PC-3 (cell line): ENCODE data around the gene KCNQ1. TPM values are rescaled to one million over a fixed set of nuclear protein-coding genes. Genes with fewer than 3 reads are reported as not detected.

ENCODE experiments used
- ATAC-seq: fragments of 200-7000 bp; cut with Tn5 transposase; 2 replicates; pipeline ENCODE4 v1.9.1; 2020; ENCODE audit warnings: mild to moderate bottlenecking, moderate library complexity
- BruUV-seq: library from RNA; stranded (reverse); fragments of 400-500 nt; replicated peaks from 2 replicates; lab custom pipeline; 2021; lab: Mats Ljungman, UMichigan
- CTCF ChIA-PET: fragments of 300-600 bp; sonication (Branson Sonifier 250); formaldehyde crosslinking; loops from one replicate; lab custom pipeline; 2022; ENCODE audit warnings: antibody characterized with exemption; lab: Charles Lee
- POLR2A ChIA-PET: fragments of 300-600 bp; sonication (Branson Sonifier 250); formaldehyde crosslinking; loops from one replicate; lab custom pipeline; 2022; ENCODE audit warnings: antibody characterized with exemption; ENCODE audit not compliant: unreplicated experiment; lab: Charles Lee
- DNase-seq: peaks from one replicate; pipeline ENCODE4 v3.0.0-alpha.2; 2015
- H2AFZ ChIP-seq: fragments of 300-600 bp; sonication (generic); 2 replicates; pipeline ENCODE4 v1.6.0; 2016; ENCODE audit warnings: antibody characterized with exemption, low read length
- H3F3A ChIP-seq: fragments of 300-600 bp; sonication (generic); one replicate; pipeline ENCODE4 v1.6.0; 2017; ENCODE audit warnings: antibody characterized with exemption, low read length, control low read depth, mild to moderate bottlenecking; ENCODE audit not compliant: unreplicated experiment
- H3K27ac ChIP-seq: fragments of 300-600 bp; sonication (generic); 2 replicates; pipeline ENCODE4 v1.5.1; 2016; ENCODE audit warnings: mild to moderate bottlenecking, low read length
- H3K27me3 ChIP-seq: fragments of 300-600 bp; sonication (generic); 2 replicates; pipeline ENCODE4 v1.6.1; 2016; ENCODE audit warnings: low read length, mixed read lengths
- H3K36me3 ChIP-seq: fragments of 300-600 bp; sonication (generic); 2 replicates; pipeline ENCODE4 v1.6.1; 2016; ENCODE audit warnings: low read depth, mixed run types, low read length, mixed read lengths
- H3K4me1 ChIP-seq: fragments of 300-600 bp; sonication (generic); 2 replicates; pipeline ENCODE4 v1.5.1; 2016; ENCODE audit warnings: low read length; ENCODE audit not compliant: insufficient read depth
- H3K4me2 ChIP-seq: fragments of 300-600 bp; sonication (generic); 2 replicates; pipeline ENCODE4 v1.6.0; 2016; ENCODE audit warnings: low read length
- H3K4me3 ChIP-seq: fragments of 300-600 bp; sonication (generic); 2 replicates; pipeline ENCODE4 v1.5.1; 2016; ENCODE audit warnings: mild to moderate bottlenecking, low read length, mixed read lengths
- H3K79me2 ChIP-seq: fragments of 300-600 bp; sonication (generic); 2 replicates; pipeline ENCODE4 v1.6.1; 2017; ENCODE audit warnings: low read length, mixed read lengths
- H3K9ac ChIP-seq: fragments of 300-600 bp; sonication (generic); 2 replicates; pipeline ENCODE4 v1.6.0; 2016; ENCODE audit warnings: mild to moderate bottlenecking, low read length
- H3K9me2 ChIP-seq: fragments of 300-600 bp; sonication (generic); replicated peaks from 2 replicates; pipeline ENCODE4 v1.6.1; 2016; ENCODE audit warnings: mixed run types, low read length, mixed read lengths
- H3K9me3 ChIP-seq: fragments of 300-600 bp; sonication (generic); 2 replicates; pipeline ENCODE4 v1.6.1; 2016; ENCODE audit warnings: low read length, mixed read lengths
- H4K20me1 ChIP-seq: fragments of 300-600 bp; sonication (generic); 2 replicates; pipeline ENCODE4 v1.6.1; 2016; ENCODE audit warnings: low read length, mixed read lengths
- EZH2 ChIP-seq: fragments of 300-600 bp; sonication (generic); IDR thresholded peaks from one replicate; pipeline ENCODE4 v1.6.1; 2017; ENCODE audit warnings: antibody characterized with exemption, mild to moderate bottlenecking, low read length; ENCODE audit not compliant: unreplicated experiment
- EZH2phosphoT487 ChIP-seq: fragments of 300-600 bp; sonication (generic); IDR thresholded peaks from 2 replicates; pipeline ENCODE4 v1.6.1; 2018; ENCODE audit warnings: mild to moderate bottlenecking, antibody characterized with exemption, low read length, borderline replicate concordance
- intact Hi-C: fragments of 100-400 bp; cut with micrococcal nuclease; formaldehyde crosslinking; loops from 2 replicates; pipeline ENCODE4 v1.9.0; 2023
- total RNA-seq: library from RNA; depleted of rRNA; stranded (reverse); fragments of >200 nt; gene quantifications from 2 replicates; pipeline ENCODE4 v1.2.3, GENCODE V29; 2014
- TF ChIP-seq, protein P1 (sequence below): fragments of 300-600 bp; sonication (generic); conservative IDR thresholded peaks from 2 replicates; pipeline ENCODE4 v1.5.1; 2017; ENCODE audit warnings: antibody characterized with exemption, low read depth, mild to moderate bottlenecking, low read length

Gene KCNQ1
- total RNA-seq, 1 experiment from 2014 or later, result 0.40 TPM

DNA sequence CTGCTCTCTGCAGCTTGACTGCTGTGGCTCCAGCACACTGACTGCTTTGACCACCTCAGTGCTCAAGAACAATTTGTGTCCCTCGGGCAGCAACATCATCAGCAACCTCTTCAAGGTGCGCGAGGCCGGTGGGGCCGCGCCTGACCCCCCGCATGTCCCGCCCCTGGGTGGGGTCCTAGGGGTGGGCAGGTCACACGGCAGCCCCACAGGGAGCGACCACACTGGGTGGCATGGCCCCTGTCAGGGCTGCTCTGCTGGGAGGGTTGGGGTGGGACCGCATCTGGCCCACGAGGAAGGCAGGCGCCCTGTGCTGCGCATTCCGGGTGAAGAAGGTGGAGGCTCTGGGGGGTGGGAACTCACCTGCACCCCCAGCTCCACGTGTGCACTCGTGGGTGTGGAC, 49.0 kb upstream of the KCNQ1 start:
- no peak overlapping the region for H3K4me3 ChIP-seq
- H3K4me1 ChIP-seq, result peaks cover 11% of the 10 kb centered on the region
- no peaks in the 10 kb centered on the region for H3F3A ChIP-seq
- no peaks in the 10 kb centered on the region for H3K9me3 ChIP-seq
- no peak overlapping the region for H3K27ac ChIP-seq
- no TSS peak for BruUV-seq
- no peaks in the 10 kb centered on the region for H3K9me2 ChIP-seq
- ChIA-PET CTCF (no interaction called here), POLR2A (no interaction called here)
- no peaks in the 10 kb centered on the region for H4K20me1 ChIP-seq
- no peak for ATAC-seq
- H3K79me2 ChIP-seq, result peaks cover 14% of the 10 kb centered on the region
- no peak overlapping the region for H3K4me2 ChIP-seq
- H3K27me3 ChIP-seq, result no peaks in the 10 kb centered on the region
- no peaks in the 10 kb centered on the region; the same call in 1 of the 2 replicates for H3K36me3 ChIP-seq
- DNase-seq, result no peak
- H3K9ac ChIP-seq, result no peak overlapping the region
- no peak overlapping the region for H2AFZ ChIP-seq
- intact Hi-C loops, result no loop called here
- TF ChIP-seq EZH2 (no peak), EZH2phosphoT487 (no peak)
- TF ChIP-seq, protein P1, sequence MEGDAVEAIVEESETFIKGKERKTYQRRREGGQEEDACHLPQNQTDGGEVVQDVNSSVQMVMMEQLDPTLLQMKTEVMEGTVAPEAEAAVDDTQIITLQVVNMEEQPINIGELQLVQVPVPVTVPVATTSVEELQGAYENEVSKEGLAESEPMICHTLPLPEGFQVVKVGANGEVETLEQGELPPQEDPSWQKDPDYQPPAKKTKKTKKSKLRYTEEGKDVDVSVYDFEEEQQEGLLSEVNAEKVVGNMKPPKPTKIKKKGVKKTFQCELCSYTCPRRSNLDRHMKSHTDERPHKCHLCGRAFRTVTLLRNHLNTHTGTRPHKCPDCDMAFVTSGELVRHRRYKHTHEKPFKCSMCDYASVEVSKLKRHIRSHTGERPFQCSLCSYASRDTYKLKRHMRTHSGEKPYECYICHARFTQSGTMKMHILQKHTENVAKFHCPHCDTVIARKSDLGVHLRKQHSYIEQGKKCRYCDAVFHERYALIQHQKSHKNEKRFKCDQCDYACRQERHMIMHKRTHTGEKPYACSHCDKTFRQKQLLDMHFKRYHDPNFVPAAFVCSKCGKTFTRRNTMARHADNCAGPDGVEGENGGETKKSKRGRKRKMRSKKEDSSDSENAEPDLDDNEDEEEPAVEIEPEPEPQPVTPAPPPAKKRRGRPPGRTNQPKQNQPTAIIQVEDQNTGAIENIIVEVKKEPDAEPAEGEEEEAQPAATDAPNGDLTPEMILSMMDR, result no peak

DNA sequence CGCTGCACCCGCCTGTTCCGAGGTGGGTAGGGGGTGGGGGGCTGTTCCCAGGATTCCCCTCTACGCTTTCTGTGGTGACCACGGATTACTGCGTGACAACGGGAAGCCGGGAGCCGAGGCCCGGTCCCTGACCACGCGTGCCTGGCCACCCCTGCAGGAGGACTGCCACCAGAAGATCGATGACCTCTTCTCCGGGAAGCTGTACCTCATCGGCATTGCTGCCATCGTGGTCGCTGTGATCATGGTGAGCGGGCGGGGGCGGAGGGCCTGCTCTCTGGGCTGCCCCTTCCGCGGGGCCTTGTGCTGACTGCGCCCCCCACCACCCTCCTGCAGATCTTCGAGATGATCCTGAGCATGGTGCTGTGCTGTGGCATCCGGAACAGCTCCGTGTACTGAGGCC, 48.3 kb upstream of the KCNQ1 start:
- Histone ChIP-seq H2AFZ (no peak overlapping the region), H4K20me1 (no peaks in the 10 kb centered on the region), H3K27me3 (no peaks in the 10 kb centered on the region), H3F3A (no peaks in the 10 kb centered on the region), H3K36me3 (no peaks in the 10 kb centered on the region; the same call in 1 of the 2 replicates), H3K9ac (no peak overlapping the region), H3K9me2 (no peaks in the 10 kb centered on the region), H3K27ac (no peak overlapping the region), H3K4me1 (peaks cover 11% of the 10 kb centered on the region), H3K4me2 (no peak overlapping the region), H3K79me2 (peaks cover 20% of the 10 kb centered on the region), H3K4me3 (no peak overlapping the region), H3K9me3 (no peaks in the 10 kb centered on the region)
- no TSS peak for BruUV-seq
- ChIA-PET CTCF (no interaction called here), POLR2A (no interaction called here)
- intact Hi-C loops, result no loop called here
- DNase-seq (no peak), ATAC-seq (no peak)
- TF ChIP-seq, protein P1, result no peak
- TF ChIP-seq EZH2phosphoT487 (no peak), EZH2 (no peak)

DNA sequence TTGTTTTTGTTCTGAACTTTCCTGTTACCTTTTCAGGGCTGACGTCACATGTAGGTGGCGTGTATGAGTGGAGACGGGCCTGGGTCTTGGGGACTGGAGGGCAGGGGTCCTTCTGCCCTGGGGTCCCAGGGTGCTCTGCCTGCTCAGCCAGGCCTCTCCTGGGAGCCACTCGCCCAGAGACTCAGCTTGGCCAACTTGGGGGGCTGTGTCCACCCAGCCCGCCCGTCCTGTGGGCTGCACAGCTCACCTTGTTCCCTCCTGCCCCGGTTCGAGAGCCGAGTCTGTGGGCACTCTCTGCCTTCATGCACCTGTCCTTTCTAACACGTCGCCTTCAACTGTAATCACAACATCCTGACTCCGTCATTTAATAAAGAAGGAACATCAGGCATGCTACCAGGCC, 47.8 kb upstream of the KCNQ1 start:
- H3K4me3 ChIP-seq, result no peak overlapping the region
- H3K9me3 ChIP-seq, result no peaks in the 10 kb centered on the region
- no peak overlapping the region for H2AFZ ChIP-seq
- H3K36me3 ChIP-seq, result peaks cover under 1% of the 10 kb centered on the region; the same call in 1 of the 2 replicates
- no peaks in the 10 kb centered on the region for H3K27me3 ChIP-seq
- DNase-seq (no peak), ATAC-seq (no peak)
- H3K27ac ChIP-seq, result no peak overlapping the region
- H3K4me1 ChIP-seq, result peaks cover 11% of the 10 kb centered on the region
- H3K9ac ChIP-seq, result no peak overlapping the region
- peaks cover 26% of the 10 kb centered on the region for H3K79me2 ChIP-seq
- no TSS peak for BruUV-seq
- intact Hi-C loops, result no loop called here
- H3F3A ChIP-seq, result no peaks in the 10 kb centered on the region
- no peak for TF ChIP-seq EZH2phosphoT487
- TF ChIP-seq EZH2, result no peak
- TF ChIP-seq, protein P1, result no peak
- H3K9me2 ChIP-seq, result no peaks in the 10 kb centered on the region
- ChIA-PET CTCF (no interaction called here), POLR2A (no interaction called here)
- no peaks in the 10 kb centered on the region for H4K20me1 ChIP-seq
- H3K4me2 ChIP-seq, result no peak overlapping the region
